CD4-positive, CD25-positive, alpha-beta regulatory T cell (primary cell): Measurements from ENCODE around the gene REV3L. TPM values are rescaled to one million over a fixed set of nuclear protein-coding genes. Genes with fewer than 3 reads are reported as not detected.

ENCODE experiments used
- ATAC-seq, 2 donors: fragments of 150-1000 bp; cut with Tn5 transposase; one replicate each; pipeline ENCODE4 v1.10.0; 2021; ENCODE audit warnings: low read depth in 2 of 2, moderate number of reproducible peaks in 2 of 2, moderate library complexity in 1 of 2
- DNase-seq, 3 donors: peaks; one replicate each; pipeline versions ENCODE4 v3.0.0 to v3.0.0-alpha.2; 2012 to 2022; ENCODE audit warnings: mixed read lengths in 1 of 3
- H3K27ac ChIP-seq: one replicate; pipeline ENCODE4 v1.7.0; 2013; ENCODE audit warnings: mild to moderate bottlenecking, low read length; ENCODE audit not compliant: insufficient read depth, poor library complexity, severe bottlenecking
- H3K27me3 ChIP-seq: one replicate; pipeline ENCODE4 v1.7.0; 2013; ENCODE audit warnings: low read length; ENCODE audit not compliant: control insufficient read depth, insufficient read depth
- H3K36me3 ChIP-seq: one replicate; pipeline ENCODE4 v1.7.0; 2013; ENCODE audit warnings: mild to moderate bottlenecking, low read length, moderate library complexity; ENCODE audit not compliant: control insufficient read depth, insufficient read depth
- H3K4me1 ChIP-seq: 2 replicates; pipeline ENCODE4 v1.7.0; 2013; ENCODE audit warnings: mild to moderate bottlenecking, low read length; ENCODE audit not compliant: insufficient read depth, control insufficient read depth, poor library complexity, severe bottlenecking
- H3K4me3 ChIP-seq: one replicate; pipeline ENCODE4 v1.7.0; 2013; ENCODE audit warnings: low read depth, mild to moderate bottlenecking, low read length, moderate library complexity
- H3K9me3 ChIP-seq, 2 experiments: 1 replicate in 1 of 2; 2 replicates in 1 of 2; pipeline ENCODE4 v1.7.0; 2013; ENCODE audit warnings: low read length in 2 of 2, mild to moderate bottlenecking in 1 of 2, moderate library complexity in 1 of 2; ENCODE audit not compliant: control insufficient read depth in 2 of 2
- H3K27ac Mint-ChIP-seq, 3 donors: one replicate each; pipeline ENCODE4 v1.8.0; 2020 to 2022; ENCODE audit warnings: mild to moderate bottlenecking in 3 of 3, mixed read lengths in 3 of 3, moderate library complexity in 2 of 3
- H3K27me3 Mint-ChIP-seq: one replicate; pipeline ENCODE4 v1.8.0; 2022; ENCODE audit warnings: mild to moderate bottlenecking, mixed read lengths
- H3K36me3 Mint-ChIP-seq: one replicate; pipeline ENCODE4 v1.8.0; 2020; ENCODE audit warnings: mixed read lengths
- H3K4me1 Mint-ChIP-seq, 4 donors: one replicate each; pipeline ENCODE4 v1.8.0; 2020 to 2022; ENCODE audit warnings: mixed read lengths in 4 of 4, mild to moderate bottlenecking in 1 of 4
- H3K4me3 Mint-ChIP-seq, 4 donors: one replicate each; pipeline ENCODE4 v1.8.0; 2020 to 2022; ENCODE audit warnings: mild to moderate bottlenecking in 4 of 4, mixed read lengths in 4 of 4, moderate library complexity in 3 of 4
- H3K9me3 Mint-ChIP-seq, 7 donors: one replicate each; pipeline ENCODE4 v1.8.0; 2020 to 2022; ENCODE audit warnings: mixed read lengths in 7 of 7, mild to moderate bottlenecking in 3 of 7, moderate library complexity in 2 of 7
- polyA plus RNA-seq, 4 donors: library from polyadenylated mRNA; unstranded; fragments of 300-500 nt; fragmentation: Illumina TruSeq; gene quantifications; one replicate each; pipeline ENCODE4 v1.2.3, GENCODE V29; 2021
- total RNA-seq: library from RNA; stranded (reverse); gene quantifications from one replicate; pipeline ENCODE4 v1.2.3, GENCODE V29; 2022

Gene REV3L
- total and polyA plus RNA-seq, 5 donors from 2014 or later = 6.5 to 35.7 (median 9.4) TPM

- DNase-seq (no peak), ATAC-seq (no peak)
- H3K36me3 ChIP-seq = peaks cover 3% of the 10 kb centered on the region
- Mint-ChIP-seq H3K27ac (peak overlapping the region in 1 of 3 donors; percentile 10), H3K9me3 (no peaks in the 10 kb centered on the region), H3K27me3 (no peaks in the 10 kb centered on the region), H3K4me1 (peaks cover 16 to 35% (median 24%) of the 10 kb centered on the region in 4 donors), H3K36me3 (no peaks in the 10 kb centered on the region), H3K4me3 (no peak overlapping the region)
- no peaks in the 10 kb centered on the region for H3K9me3 ChIP-seq
- no peak overlapping the region for H3K27ac ChIP-seq
- no peak overlapping the region for H3K4me3 ChIP-seq
- no peaks in the 10 kb centered on the region for H3K4me1 ChIP-seq
- H3K27me3 ChIP-seq = no peaks in the 10 kb centered on the region
These were observed 33.9 kb downstream of the REV3L start for GRCh38 chr6:111449129-111449528.

- H3K4me1 Mint-ChIP-seq = peaks cover 20 to 43% (median 32%) of the 10 kb centered on the region in 4 donors
- H3K9me3 ChIP-seq = no peaks in the 10 kb centered on the region
These were observed 36.0 kb downstream of the REV3L start for GRCh38 chr6:111447051-111447450.

DNA sequence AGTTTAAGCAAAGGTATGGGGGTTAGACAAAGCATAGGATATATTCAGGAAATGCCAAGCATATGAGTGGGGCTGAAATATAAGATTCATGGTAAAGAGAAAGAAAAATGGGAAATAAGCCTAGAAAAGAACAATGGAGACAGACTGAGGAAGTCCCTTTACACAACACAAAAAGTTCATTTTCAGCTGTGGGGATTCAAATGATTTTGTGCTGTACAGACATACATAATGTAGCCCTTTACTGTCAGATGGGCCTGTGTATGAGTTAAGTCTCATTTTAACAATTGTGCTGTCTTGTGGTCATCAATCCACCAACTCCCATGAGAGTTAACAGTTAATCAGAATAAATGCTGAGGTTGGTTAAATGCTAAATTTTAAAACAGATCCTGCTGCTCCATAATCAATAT, 37.2 kb downstream of the REV3L start:
- no peak for ATAC-seq
- Histone ChIP-seq H3K27me3 (no peaks in the 10 kb centered on the region), H3K9me3 (no peaks in the 10 kb centered on the region), H3K4me3 (no peak overlapping the region), H3K4me1 (no peaks in the 10 kb centered on the region), H3K27ac (no peak overlapping the region), H3K36me3 (no peaks in the 10 kb centered on the region)
- no peak for DNase-seq
- H3K36me3 Mint-ChIP-seq = no peaks in the 10 kb centered on the region
- peaks cover 0 to 2% (median 0%) of the 10 kb centered on the region in 7 donors for H3K9me3 Mint-ChIP-seq
- no peaks in the 10 kb centered on the region for H3K27me3 Mint-ChIP-seq
- no peak overlapping the region for H3K27ac Mint-ChIP-seq
- H3K4me1 Mint-ChIP-seq = peaks cover 22 to 44% (median 36%) of the 10 kb centered on the region in 4 donors
- H3K4me3 Mint-ChIP-seq = no peak overlapping the region

More at GRCh38 chr6:111447051-111447450, 36.0 kb downstream of the REV3L start:
- H3K4me1 ChIP-seq = no peaks in the 10 kb centered on the region
- Mint-ChIP-seq H3K27ac (no peak overlapping the region), H3K27me3 (no peaks in the 10 kb centered on the region), H3K9me3 (no peaks in the 10 kb centered on the region), H3K4me3 (no peak overlapping the region), H3K36me3 (no peaks in the 10 kb centered on the region)
- H3K36me3 ChIP-seq = no peaks in the 10 kb centered on the region
- H3K27me3 ChIP-seq = no peaks in the 10 kb centered on the region
- ATAC-seq (no peak), DNase-seq (no peak)
- no peak overlapping the region for H3K27ac ChIP-seq
- H3K4me3 ChIP-seq = no peak overlapping the region

DNA sequence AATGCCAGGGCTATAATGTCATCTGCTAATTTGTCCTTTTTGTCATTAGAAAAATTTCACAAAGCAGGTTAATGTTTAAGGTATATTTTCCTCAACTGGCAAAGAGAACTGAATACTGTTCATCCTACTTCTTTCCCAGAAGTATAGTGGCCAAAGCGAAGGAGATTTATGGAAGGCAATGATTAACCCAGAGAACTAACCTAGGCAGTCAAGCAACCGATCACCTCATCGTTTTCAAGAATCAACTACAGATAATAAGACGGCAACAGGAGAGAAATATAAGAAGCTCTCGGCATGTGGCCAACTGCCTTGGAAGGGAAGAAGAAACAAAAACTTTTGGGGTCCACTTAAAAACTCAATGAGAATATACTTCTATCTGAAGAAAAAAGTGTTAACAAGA, 38.2 kb downstream of the REV3L start:
- peak overlapping the region in 1 of 4 donors; percentile 64 for H3K4me3 Mint-ChIP-seq
- no peak for DNase-seq
- Histone ChIP-seq H3K27ac (no peak overlapping the region), H3K36me3 (no peaks in the 10 kb centered on the region), H3K9me3 (no peaks in the 10 kb centered on the region), H3K4me3 (no peak overlapping the region), H3K27me3 (no peaks in the 10 kb centered on the region), H3K4me1 (no peaks in the 10 kb centered on the region)
- H3K9me3 Mint-ChIP-seq = peaks cover 0 to 2% (median 0%) of the 10 kb centered on the region in 7 donors
- H3K36me3 Mint-ChIP-seq = no peaks in the 10 kb centered on the region
- H3K27me3 Mint-ChIP-seq = no peaks in the 10 kb centered on the region
- ATAC-seq = no peak
- H3K4me1 Mint-ChIP-seq = peaks cover 15 to 47% (median 34%) of the 10 kb centered on the region in 4 donors
- H3K27ac Mint-ChIP-seq = no peak overlapping the region

- H3K4me1 Mint-ChIP-seq = peaks cover 23 to 47% (median 34%) of the 10 kb centered on the region in 4 donors
- Histone ChIP-seq H3K36me3 (no peaks in the 10 kb centered on the region), H3K27ac (no peak overlapping the region), H3K4me1 (no peaks in the 10 kb centered on the region), H3K9me3 (no peaks in the 10 kb centered on the region), H3K4me3 (no peak overlapping the region), H3K27me3 (no peaks in the 10 kb centered on the region)
- H3K9me3 Mint-ChIP-seq = peaks cover 0 to 2% (median 0%) of the 10 kb centered on the region in 7 donors
- no peaks in the 10 kb centered on the region for H3K27me3 Mint-ChIP-seq
- no peak for DNase-seq
- no peak overlapping the region for H3K4me3 Mint-ChIP-seq
- ATAC-seq = no peak
- peak overlapping the region; percentile 0 to 50 (median 26) for H3K27ac Mint-ChIP-seq
- no peaks in the 10 kb centered on the region for H3K36me3 Mint-ChIP-seq
These were observed 41.3 kb downstream of the REV3L start for GRCh38 chr6:111441678-111442243.

GRCh38 chr6:111439171-111439570, 43.8 kb downstream of the REV3L start:
- peaks cover 8% of the 10 kb centered on the region for H3K36me3 Mint-ChIP-seq
- Histone ChIP-seq H3K4me3 (no peak overlapping the region), H3K4me1 (no peaks in the 10 kb centered on the region), H3K27me3 (no peaks in the 10 kb centered on the region), H3K9me3 (no peaks in the 10 kb centered on the region), H3K27ac (no peak overlapping the region), H3K36me3 (no peaks in the 10 kb centered on the region)
- peaks cover 0 to 8% (median 0%) of the 10 kb centered on the region in 7 donors for H3K9me3 Mint-ChIP-seq
- H3K4me1 Mint-ChIP-seq = peaks cover 23 to 48% (median 41%) of the 10 kb centered on the region in 4 donors
- H3K27me3 Mint-ChIP-seq = no peaks in the 10 kb centered on the region
- no peak overlapping the region for H3K4me3 Mint-ChIP-seq
- no peak for ATAC-seq
- DNase-seq = no peak
- H3K27ac Mint-ChIP-seq = no peak overlapping the region

GRCh38 chr6:111437573-111437972, 45.4 kb downstream of the REV3L start:
- DNase-seq (no peak), ATAC-seq (no peak)
- Mint-ChIP-seq H3K4me3 (no peak overlapping the region), H3K27me3 (no peaks in the 10 kb centered on the region), H3K36me3 (peaks cover 11% of the 10 kb centered on the region), H3K9me3 (peaks cover 0 to 8% (median 0%) of the 10 kb centered on the region in 7 donors), H3K27ac (no peak overlapping the region), H3K4me1 (peaks cover 29 to 62% (median 47%) of the 10 kb centered on the region in 4 donors)
- H3K9me3 ChIP-seq = no peaks in the 10 kb centered on the region
- H3K27me3 ChIP-seq = no peaks in the 10 kb centered on the region
- H3K4me1 ChIP-seq = peaks cover under 1% of the 10 kb centered on the region
- H3K4me3 ChIP-seq = no peak overlapping the region
- H3K27ac ChIP-seq = no peak overlapping the region
- no peaks in the 10 kb centered on the region for H3K36me3 ChIP-seq

GRCh38 chr6:111432511-111432910, 50.5 kb downstream of the REV3L start:
- Histone ChIP-seq H3K36me3 (peaks cover 4% of the 10 kb centered on the region), H3K4me1 (peaks cover 9% of the 10 kb centered on the region), H3K27me3 (no peaks in the 10 kb centered on the region), H3K27ac (no peak overlapping the region), H3K9me3 (peaks cover 8 to 16% of the 10 kb centered on the region in 2 experiments), H3K4me3 (no peak overlapping the region)
- Mint-ChIP-seq H3K4me1 (peaks cover 34 to 61% (median 46%) of the 10 kb centered on the region in 4 donors), H3K9me3 (peaks cover 4 to 24% (median 5%) of the 10 kb centered on the region in 7 donors), H3K27ac (no peak overlapping the region), H3K27me3 (no peaks in the 10 kb centered on the region), H3K36me3 (peaks cover 38% of the 10 kb centered on the region), H3K4me3 (peak overlapping the region in 1 of 4 donors; percentile 0)
- no peak for ATAC-seq
- DNase-seq = no peak
